Astrocyte (in vitro differentiated cells and primary cell): ENCODE measurements around the gene ARPP21.

Source experiments
- CTCF ChIP-seq: IDR thresholded peaks from 2 replicates; pipeline ENCODE4 v1.5.1; 2011; ENCODE audit warnings: low read depth, mild to moderate bottlenecking, inconsistent platforms, low read length, moderate library complexity; ENCODE audit not compliant: insufficient read depth
- EZH2 ChIP-seq: IDR thresholded peaks from 2 replicates; pipeline ENCODE4 v1.6.1; 2012; ENCODE audit warnings: mild to moderate bottlenecking, low read length, inconsistent platforms; ENCODE audit not compliant: insufficient read depth

DNA sequence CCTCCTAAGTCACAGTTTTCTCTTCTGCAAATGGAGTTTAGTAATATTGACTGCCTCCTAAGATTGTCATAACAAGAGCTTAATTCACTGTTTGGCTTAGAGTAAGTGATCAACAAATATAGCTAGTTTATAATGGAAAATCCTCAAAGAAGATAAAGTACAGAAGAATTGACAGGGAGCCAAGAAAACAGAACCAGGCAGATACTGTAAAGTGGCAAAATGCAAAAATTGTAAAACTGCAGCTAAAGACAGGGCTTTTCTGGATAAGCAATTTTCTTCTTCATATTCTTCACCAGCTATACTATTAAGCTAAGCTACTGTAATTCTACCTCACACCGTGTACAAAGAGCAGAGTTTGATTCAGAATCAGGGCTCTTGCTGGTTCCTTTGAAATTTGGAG, 148.6 kb downstream of the ARPP21 start:
- TF ChIP-seq CTCF (no peak), EZH2 (no peak)
